ENCODE measurements around the gene TMPRSS6. TPM values are rescaled to one million over a fixed set of nuclear protein-coding genes. Genes with fewer than 3 reads are reported as not detected.

TMPRSS6 gene
- total RNA-seq, 4 donors from 2014 or later = 0.27 to 0.88 TPM; not detected in 2

DNA sequence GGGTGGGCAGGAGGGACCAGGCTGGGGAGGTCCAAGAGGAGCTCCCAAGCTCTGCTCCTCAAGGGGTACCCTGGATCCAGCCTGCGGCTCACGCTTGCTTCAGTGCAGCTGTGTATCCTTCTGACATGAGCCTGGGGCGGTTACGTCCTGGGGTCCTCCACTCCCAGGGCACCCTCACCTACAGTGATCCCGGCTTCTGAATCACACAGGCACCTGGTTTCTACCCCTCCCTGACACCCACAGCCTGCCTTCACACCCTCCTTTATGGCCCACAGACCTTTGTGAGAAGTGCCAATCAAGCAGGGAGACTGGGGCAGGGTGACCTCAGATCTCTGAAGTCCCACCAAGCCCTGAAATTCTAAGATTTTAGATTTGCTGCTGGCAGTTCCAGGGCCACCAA lies 88.5 kb downstream of the TMPRSS6 start:
- no peaks in the 10 kb centered on the region for H3K27me3 ChIP-seq
- H3K4me3 ChIP-seq = peak overlapping the region in 2 of 4 donors; percentile 69 to 98
- peak in 2 of 3 donors; percentile 66 to 80 for DNase-seq
- peaks cover 3 to 58% (median 12%) of the 10 kb centered on the region in 4 donors for H3K4me1 ChIP-seq
- H3K9me3 ChIP-seq = no peaks in the 10 kb centered on the region
- peak overlapping the region in 3 of 4 donors; percentile 94 to 99 (median 95) for H3K27ac ChIP-seq
- H3K36me3 ChIP-seq = peaks cover 0 to 7% (median 0%) of the 10 kb centered on the region in 3 donors
- TF ChIP-seq POLR2A (IDR thresholded peaks at IDR 0.05) = peak; percentile 24 to 83
- TF ChIP-seq, protein P1, sequence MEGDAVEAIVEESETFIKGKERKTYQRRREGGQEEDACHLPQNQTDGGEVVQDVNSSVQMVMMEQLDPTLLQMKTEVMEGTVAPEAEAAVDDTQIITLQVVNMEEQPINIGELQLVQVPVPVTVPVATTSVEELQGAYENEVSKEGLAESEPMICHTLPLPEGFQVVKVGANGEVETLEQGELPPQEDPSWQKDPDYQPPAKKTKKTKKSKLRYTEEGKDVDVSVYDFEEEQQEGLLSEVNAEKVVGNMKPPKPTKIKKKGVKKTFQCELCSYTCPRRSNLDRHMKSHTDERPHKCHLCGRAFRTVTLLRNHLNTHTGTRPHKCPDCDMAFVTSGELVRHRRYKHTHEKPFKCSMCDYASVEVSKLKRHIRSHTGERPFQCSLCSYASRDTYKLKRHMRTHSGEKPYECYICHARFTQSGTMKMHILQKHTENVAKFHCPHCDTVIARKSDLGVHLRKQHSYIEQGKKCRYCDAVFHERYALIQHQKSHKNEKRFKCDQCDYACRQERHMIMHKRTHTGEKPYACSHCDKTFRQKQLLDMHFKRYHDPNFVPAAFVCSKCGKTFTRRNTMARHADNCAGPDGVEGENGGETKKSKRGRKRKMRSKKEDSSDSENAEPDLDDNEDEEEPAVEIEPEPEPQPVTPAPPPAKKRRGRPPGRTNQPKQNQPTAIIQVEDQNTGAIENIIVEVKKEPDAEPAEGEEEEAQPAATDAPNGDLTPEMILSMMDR (IDR thresholded peaks at IDR 0.05) = no peak

DNA sequence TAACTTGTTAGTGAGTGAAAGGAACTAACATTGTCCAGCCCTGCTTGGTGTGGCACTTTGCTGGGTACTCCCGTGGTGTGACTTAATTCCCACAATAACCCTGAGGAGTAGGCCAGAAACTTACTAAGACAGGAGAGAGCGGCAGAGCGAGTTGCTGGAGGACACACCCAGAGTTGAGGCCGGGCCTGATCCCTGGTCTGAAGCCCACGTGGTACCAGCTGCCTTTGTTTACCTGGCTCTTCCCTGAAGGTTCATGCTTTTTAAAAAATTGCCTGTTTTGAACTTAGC lies 89.4 kb downstream of the TMPRSS6 start:
- Histone ChIP-seq H3K36me3 (peaks cover 0 to 7% (median 0%) of the 10 kb centered on the region in 3 donors), H3K9me3 (no peaks in the 10 kb centered on the region), H3K4me1 (peaks cover 3 to 62% (median 12%) of the 10 kb centered on the region in 4 donors), H3K27me3 (no peaks in the 10 kb centered on the region), H3K27ac (peak overlapping the region; percentile 80 to 99 (median 94)), H3K4me3 (peak overlapping the region; percentile 69 to 98 (median 90))
- DNase-seq = peak; percentile 34 to 75 (median 75)
- peak in 1 of 2 donors; percentile 48 for TF ChIP-seq POLR2A (IDR thresholded peaks at IDR 0.05)
- TF ChIP-seq, protein P1 (IDR thresholded peaks at IDR 0.05) = no peak

GRCh38 chr22:37019309-37020191 lies 90.0 kb downstream of the TMPRSS6 start, which contains the start of the genes MPST and TST:
MPST (plus strand) TSS chr22:37019742; CDS start chr22:37019837, 95 bp downstream.
TST (minus strand) TSS chr22:37019447; CDS start chr22:37018732, 715 bp downstream.
- H3K27ac ChIP-seq = peak within 1 kb of the TSS; percentile 80 to 99 (median 94)
- H3K4me1 ChIP-seq = peaks cover 3 to 68% (median 12%) of the 10 kb centered on the region in 4 donors

GRCh38 chr22:37018815-37019308 lies 90.7 kb downstream of the TMPRSS6 start:
- H3K4me3 ChIP-seq = peak overlapping the region; percentile 69 to 98 (median 90)
- peak overlapping the region; percentile 80 to 99 (median 94) for H3K27ac ChIP-seq
- H3K36me3 ChIP-seq = no peaks in the 10 kb centered on the region
- peaks cover 3 to 72% (median 12%) of the 10 kb centered on the region in 4 donors for H3K4me1 ChIP-seq
- no peaks in the 10 kb centered on the region for H3K27me3 ChIP-seq
- TF ChIP-seq POLR2A (IDR thresholded peaks at IDR 0.05) = peak in 1 of 2 donors; percentile 47
- TF ChIP-seq, protein P1 (IDR thresholded peaks at IDR 0.05) = no peak
- DNase-seq = peak; percentile 21 to 84 (median 80)
- no peaks in the 10 kb centered on the region for H3K9me3 ChIP-seq

More at GRCh38 chr22:37019309-37020191, 90.0 kb downstream of the TMPRSS6 start, which contains the start of the genes MPST and TST:
- TF ChIP-seq, protein P1 (IDR thresholded peaks at IDR 0.05) = peak in 5 of 6 experiments; percentile 16 to 79 (median 66)
- TF ChIP-seq POLR2A (IDR thresholded peaks at IDR 0.05) = peak; percentile 57 to 90
- peak; percentile 49 to 86 (median 84) for DNase-seq
- Histone ChIP-seq H3K9me3 (no peaks in the 10 kb centered on the region), H3K36me3 (peaks cover 0 to 4% (median 0%) of the 10 kb centered on the region in 3 donors), H3K4me3 (peak within 1 kb of the TSS; percentile 69 to 98 (median 90)), H3K27me3 (no peaks in the 10 kb centered on the region)

GRCh38 chr22:37018086-37018814 lies 91.3 kb downstream of the TMPRSS6 start:
- H3K4me1 ChIP-seq = peaks cover 3 to 69% (median 12%) of the 10 kb centered on the region in 4 donors

More at GRCh38 chr22:37018086-37018814, 91.3 kb downstream of the TMPRSS6 start:
- Histone ChIP-seq H3K36me3 (no peaks in the 10 kb centered on the region), H3K4me3 (peak overlapping the region; percentile 69 to 98 (median 90)), H3K27me3 (no peaks in the 10 kb centered on the region), H3K9me3 (no peaks in the 10 kb centered on the region), H3K27ac (peak overlapping the region; percentile 80 to 99 (median 94))
- no peak for DNase-seq
- TF ChIP-seq, protein P1 (IDR thresholded peaks at IDR 0.05) = no peak
- TF ChIP-seq POLR2A (IDR thresholded peaks at IDR 0.05) = no peak

Data from Peyer's patch (tissue), 4 donors.